Keratinocyte (primary cell): ENCODE results near the gene CDKAL1. TPM values are rescaled to one million over a fixed set of nuclear protein-coding genes. Genes with fewer than 3 reads are reported as not detected.

Experiments used
- DNase-seq: peaks from one replicate; pipeline ENCODE4 v3.0.0-alpha.2; 2011; ENCODE audit warnings: low read depth, missing footprints, low spot score
- FAIRE-seq: peaks from 2 replicates; lab custom pipeline; 2011; peaks lifted over from hg19 to GRCh38; lab: Jason Lieb, UNC
- H2AFZ ChIP-seq: 2 replicates; pipeline ENCODE4 v1.6.0; 2012; ENCODE audit warnings: low read length, control low read depth, inconsistent platforms; ENCODE audit not compliant: control insufficient read depth
- H3K27ac ChIP-seq: 2 replicates; pipeline ENCODE4 v1.5.1; 2011; ENCODE audit warnings: low read length; ENCODE audit not compliant: control insufficient read depth, insufficient read depth
- H3K27me3 ChIP-seq: 3 replicates; pipeline ENCODE4 v1.6.0; 2011; ENCODE audit warnings: low read length; ENCODE audit not compliant: control insufficient read depth, insufficient read depth; ENCODE audit errors: extremely low read depth
- H3K36me3 ChIP-seq, 2 experiments: 2 replicates in 1 of 2; 3 replicates in 1 of 2; pipeline ENCODE4 v1.5.1; 2011; ENCODE audit warnings: low read length in 2 of 2, mild to moderate bottlenecking in 1 of 2; ENCODE audit not compliant: control insufficient read depth in 2 of 2, insufficient read depth in 2 of 2; ENCODE audit errors: extremely low read depth in 1 of 2
- H3K4me1 ChIP-seq: 3 replicates; pipeline ENCODE4 v1.5.1; 2011; ENCODE audit warnings: low read length; ENCODE audit not compliant: control insufficient read depth, insufficient read depth; ENCODE audit errors: extremely low read depth
- H3K4me2 ChIP-seq: 3 replicates; pipeline ENCODE4 v1.6.0; 2011; ENCODE audit warnings: low read depth, low read length; ENCODE audit not compliant: control insufficient read depth, insufficient read depth; ENCODE audit errors: extremely low read depth
- H3K4me3 ChIP-seq, 3 experiments: fragments of 200-600 bp in 1 of 3; sonication (generic) in 1 of 3; 2 replicates in 2 of 3; 3 replicates in 1 of 3; pipeline ENCODE4 v1.5.1; 2011 to 2016; ENCODE audit warnings: low read length in 3 of 3, mild to moderate bottlenecking in 3 of 3, control low read depth in 2 of 3, inconsistent platforms in 1 of 3, low read depth in 1 of 3, mixed read lengths in 1 of 3, mixed run types in 1 of 3, moderate library complexity in 1 of 3; ENCODE audit not compliant: control insufficient read depth in 2 of 3, insufficient read depth in 2 of 3; ENCODE audit errors: extremely low read depth in 1 of 3
- H3K79me2 ChIP-seq: 2 replicates; pipeline ENCODE4 v1.6.0; 2012; ENCODE audit warnings: low read length; ENCODE audit not compliant: control insufficient read depth, insufficient read depth
- H3K9ac ChIP-seq: 3 replicates; pipeline ENCODE4 v1.6.0; 2011; ENCODE audit warnings: low read length; ENCODE audit not compliant: control insufficient read depth, insufficient read depth; ENCODE audit errors: extremely low read depth
- H3K9me1 ChIP-seq: 3 replicates; pipeline ENCODE4 v1.6.0; 2011; ENCODE audit warnings: low read length; ENCODE audit not compliant: control insufficient read depth, insufficient read depth; ENCODE audit errors: extremely low read depth
- H3K9me3 ChIP-seq: 2 replicates; pipeline ENCODE4 v1.5.1; 2012; ENCODE audit warnings: low read depth, low read length; ENCODE audit not compliant: control insufficient read depth
- H4K20me1 ChIP-seq: 3 replicates; pipeline ENCODE4 v1.6.0; 2011; ENCODE audit warnings: low read length; ENCODE audit not compliant: control insufficient read depth, insufficient read depth; ENCODE audit errors: extremely low read depth
- EZH2 ChIP-seq: IDR thresholded peaks from one replicate; pipeline ENCODE4 v1.6.1; 2012; ENCODE audit warnings: inconsistent platforms, mild to moderate bottlenecking, low read length, moderate library complexity
- dilution Hi-C: fragments of 300-500 bp; cut with MboI; formaldehyde crosslinking; loops from one replicate; pipeline ENCODE4 v1.7.0; 2020; ENCODE audit warnings: low sequenced_read_pairs; ENCODE audit not compliant: extremely low pct_ligation_motif_present
- polyA plus RNA-seq, 5 experiments: library from polyadenylated mRNA; depleted of rRNA in 3 of 5; stranded (reverse) in 3 of 5; stranded (forward) in 1 of 5; unstranded in 1 of 5; fragments of >200 nt; gene quantifications; 1 replicate in 1 of 5; 2 replicates in 3 of 5; 3 replicates in 1 of 5; pipeline versions ENCODE4 v1.2.1 to v1.2.3, GENCODE V29; 2011 to 2012; ENCODE audit warnings: missing spikeins in 2 of 5, low read depth in 1 of 5, low replicate concordance in 1 of 5
- TF ChIP-seq, protein P1 (sequence below), 3 experiments: IDR thresholded peaks in 1 of 3; conservative IDR thresholded peaks in 1 of 3; optimal IDR thresholded peaks in 1 of 3; 2 replicates in 2 of 3; 3 replicates in 1 of 3; pipeline versions ENCODE3 to v1.5.1; 2011; ENCODE audit warnings: low read length in 3 of 3, mild to moderate bottlenecking in 3 of 3, moderate library complexity in 2 of 3, control low read depth in 1 of 3, inconsistent platforms in 1 of 3; ENCODE audit not compliant: insufficient read depth in 2 of 3; ENCODE audit errors: extremely low read depth in 1 of 3

Gene CDKAL1
- polyA plus RNA-seq, 1 donor (not counting 4 experiments of a cell fraction or from before 2014, with no cell fraction given): 5.6 TPM

DNA sequence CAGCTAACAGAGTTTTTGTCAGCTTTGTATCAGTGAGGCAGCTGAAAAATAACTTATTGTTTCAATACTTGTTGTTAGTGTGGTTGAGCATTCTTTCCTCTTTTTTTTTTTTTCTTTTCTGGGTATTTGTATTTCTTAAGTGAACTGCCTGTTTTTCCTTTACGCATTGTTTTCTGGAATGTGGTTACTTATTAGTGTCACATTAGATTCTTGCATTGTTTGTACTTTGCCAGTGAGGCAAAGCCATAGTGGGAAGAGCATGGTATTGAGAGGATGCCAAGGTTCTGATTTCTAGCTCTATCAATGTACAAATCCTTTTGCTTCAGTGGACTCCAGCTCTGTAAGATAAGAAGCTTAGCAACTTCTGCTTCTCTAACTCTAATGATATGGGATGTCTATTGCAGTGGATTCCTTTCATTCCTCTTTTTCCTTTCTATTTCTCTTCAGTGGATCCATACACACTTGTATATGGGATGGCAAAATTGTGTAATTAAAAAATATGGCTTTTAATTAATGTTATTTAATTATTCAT is 3.9 kb downstream of the CDKAL1 start:
- Histone ChIP-seq H3K27ac (no peak overlapping the region), H3K4me3 (no peak overlapping the region), H3K9ac (no peak overlapping the region), H2AFZ (no peak overlapping the region), H4K20me1 (no peaks in the 10 kb centered on the region), H3K9me3 (no peaks in the 10 kb centered on the region), H3K27me3 (no peaks in the 10 kb centered on the region), H3K4me2 (no peak overlapping the region), H3K9me1 (no peaks in the 10 kb centered on the region), H3K79me2 (peaks cover 27% of the 10 kb centered on the region), H3K36me3 (peaks cover 0 to 12% of the 10 kb centered on the region in 2 experiments), H3K4me1 (peaks cover 34% of the 10 kb centered on the region)
- dilution Hi-C loops: no loop called here
- DNase-seq: no peak
- FAIRE-seq: no peak
- TF ChIP-seq EZH2: no peak
- TF ChIP-seq, protein P1, sequence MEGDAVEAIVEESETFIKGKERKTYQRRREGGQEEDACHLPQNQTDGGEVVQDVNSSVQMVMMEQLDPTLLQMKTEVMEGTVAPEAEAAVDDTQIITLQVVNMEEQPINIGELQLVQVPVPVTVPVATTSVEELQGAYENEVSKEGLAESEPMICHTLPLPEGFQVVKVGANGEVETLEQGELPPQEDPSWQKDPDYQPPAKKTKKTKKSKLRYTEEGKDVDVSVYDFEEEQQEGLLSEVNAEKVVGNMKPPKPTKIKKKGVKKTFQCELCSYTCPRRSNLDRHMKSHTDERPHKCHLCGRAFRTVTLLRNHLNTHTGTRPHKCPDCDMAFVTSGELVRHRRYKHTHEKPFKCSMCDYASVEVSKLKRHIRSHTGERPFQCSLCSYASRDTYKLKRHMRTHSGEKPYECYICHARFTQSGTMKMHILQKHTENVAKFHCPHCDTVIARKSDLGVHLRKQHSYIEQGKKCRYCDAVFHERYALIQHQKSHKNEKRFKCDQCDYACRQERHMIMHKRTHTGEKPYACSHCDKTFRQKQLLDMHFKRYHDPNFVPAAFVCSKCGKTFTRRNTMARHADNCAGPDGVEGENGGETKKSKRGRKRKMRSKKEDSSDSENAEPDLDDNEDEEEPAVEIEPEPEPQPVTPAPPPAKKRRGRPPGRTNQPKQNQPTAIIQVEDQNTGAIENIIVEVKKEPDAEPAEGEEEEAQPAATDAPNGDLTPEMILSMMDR (optimal IDR thresholded peaks at IDR 0.05 in 1 of 3, IDR thresholded peaks at IDR 0.05 in 1 of 3, conservative IDR thresholded peaks at IDR 0.05 in 1 of 3; ENCODE audit: extremely low read depth in 1 of 3, insufficient read depth in 2 of 3, low read length in 3 of 3): no peak

DNA sequence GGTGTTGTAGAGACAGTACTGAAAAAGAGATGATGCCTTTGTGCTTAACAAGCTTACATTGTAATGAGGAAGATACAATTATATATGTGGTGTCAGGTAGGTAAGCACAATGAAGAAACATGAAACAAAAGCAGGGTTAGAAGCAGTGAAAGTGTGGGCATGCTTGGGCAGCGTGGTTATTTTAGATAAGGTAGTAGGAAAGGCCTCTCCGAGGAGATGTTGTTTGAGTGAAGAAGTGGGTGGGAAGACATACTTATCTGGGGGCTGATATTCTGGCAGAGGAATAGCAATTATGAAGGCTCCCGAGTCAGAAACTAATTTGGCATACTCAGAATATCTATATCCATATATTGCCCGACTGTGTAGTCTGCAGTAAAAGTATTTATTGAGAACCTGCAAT is 4.7 kb downstream of the CDKAL1 start:
- Histone ChIP-seq H3K27me3 (no peaks in the 10 kb centered on the region), H3K27ac (no peak overlapping the region), H3K79me2 (peaks cover 29% of the 10 kb centered on the region), H4K20me1 (no peaks in the 10 kb centered on the region), H3K36me3 (peaks cover 0 to 12% of the 10 kb centered on the region in 2 experiments), H3K9me1 (no peaks in the 10 kb centered on the region), H3K9ac (no peak overlapping the region), H3K4me2 (no peak overlapping the region), H3K4me3 (no peak overlapping the region), H3K4me1 (peaks cover 39% of the 10 kb centered on the region), H2AFZ (no peak overlapping the region), H3K9me3 (no peaks in the 10 kb centered on the region)
- dilution Hi-C loops: no loop called here
- no peak for DNase-seq
- no peak for FAIRE-seq
- TF ChIP-seq, protein P1 (optimal IDR thresholded peaks at IDR 0.05 in 1 of 3, IDR thresholded peaks at IDR 0.05 in 1 of 3, conservative IDR thresholded peaks at IDR 0.05 in 1 of 3; ENCODE audit: extremely low read depth in 1 of 3, insufficient read depth in 2 of 3, low read length in 3 of 3): no peak
- no peak for TF ChIP-seq EZH2
